Naive thymus-derived CD4-positive, alpha-beta T cell (primary cell): Measurements from ENCODE around the gene BACE2. TPM values are rescaled to one million over a fixed set of nuclear protein-coding genes. Genes with fewer than 3 reads are reported as not detected.
A peak's percentile ranks its signal among the peaks of the same experiment; 100 is the strongest.

Source experiments
- ATAC-seq: fragments of 150-1000 bp; cut with Tn5 transposase; 2 replicates; pipeline ENCODE4 v1.10.0; 2021; ENCODE audit warnings: mild to moderate bottlenecking, moderate library complexity
- CTCF ChIA-PET: fragments of 350-600 bp; sonication (Branson Sonifier 250); formaldehyde crosslinking; loops from one replicate; lab custom pipeline; 2021; ENCODE audit warnings: antibody characterized with exemption; lab: Charles Lee
- POLR2A ChIA-PET: fragments of 350-600 bp; sonication (Branson Sonifier 250); formaldehyde crosslinking; loops from one replicate; lab custom pipeline; 2021; ENCODE audit warnings: antibody characterized with exemption, inconsistent platforms; lab: Charles Lee
- DNase-seq, 9 donors: peaks; one replicate each; pipeline versions ENCODE4 v3.0.0 to v3.0.0-alpha.2; 2020 to 2022; ENCODE audit warnings: mixed read lengths in 1 of 9
- H3K27ac ChIP-seq: one replicate; pipeline ENCODE4 v1.7.0; 2013; ENCODE audit warnings: mild to moderate bottlenecking, low read depth, low read length, moderate library complexity
- H3K27me3 ChIP-seq, 2 donors: one replicate each; pipeline ENCODE4 v1.7.0; 2013; ENCODE audit warnings: low read length in 2 of 2, mild to moderate bottlenecking in 2 of 2, moderate library complexity in 2 of 2; ENCODE audit not compliant: control insufficient read depth in 2 of 2, insufficient read depth in 2 of 2
- H3K36me3 ChIP-seq, 3 experiments: 1 replicate in 2 of 3; 2 replicates in 1 of 3; pipeline ENCODE4 v1.7.0; 2013; ENCODE audit warnings: low read length in 3 of 3, mild to moderate bottlenecking in 3 of 3, moderate library complexity in 1 of 3; ENCODE audit not compliant: insufficient read depth in 3 of 3, control insufficient read depth in 2 of 3
- H3K4me1 ChIP-seq, 2 donors: one replicate each; pipeline ENCODE4 v1.7.0; 2013; ENCODE audit warnings: low read length in 2 of 2, mild to moderate bottlenecking in 2 of 2, moderate library complexity in 1 of 2; ENCODE audit not compliant: control insufficient read depth in 2 of 2, insufficient read depth in 2 of 2
- H3K4me3 ChIP-seq: 2 replicates; pipeline ENCODE4 v1.7.0; 2013; ENCODE audit warnings: mild to moderate bottlenecking, low read length
- H3K9me3 ChIP-seq, 3 experiments: 1 replicate in 2 of 3; 2 replicates in 1 of 3; pipeline ENCODE4 v1.7.0; 2013; ENCODE audit warnings: low read length in 3 of 3; ENCODE audit not compliant: control insufficient read depth in 2 of 3
- H3K27ac Mint-ChIP-seq, 9 donors: one replicate each; pipeline ENCODE4 v1.8.0; 2020 to 2022; ENCODE audit warnings: mixed read lengths in 9 of 9, mild to moderate bottlenecking in 8 of 9, moderate library complexity in 5 of 9, inconsistent platforms in 2 of 9
- H3K27me3 Mint-ChIP-seq, 5 donors: one replicate each; pipeline ENCODE4 v1.8.0; 2021 to 2022; ENCODE audit warnings: mixed read lengths in 5 of 5, mild to moderate bottlenecking in 1 of 5
- H3K36me3 Mint-ChIP-seq, 5 donors: one replicate each; pipeline ENCODE4 v1.8.0; 2020 to 2022; ENCODE audit warnings: mixed read lengths in 5 of 5, mild to moderate bottlenecking in 3 of 5, inconsistent platforms in 1 of 5
- H3K4me1 Mint-ChIP-seq, 7 donors: one replicate each; pipeline ENCODE4 v1.8.0; 2020 to 2022; ENCODE audit warnings: mixed read lengths in 7 of 7, mild to moderate bottlenecking in 3 of 7, inconsistent platforms in 1 of 7
- H3K4me3 Mint-ChIP-seq, 10 donors: one replicate each; pipeline ENCODE4 v1.8.0; 2020 to 2022; ENCODE audit warnings: mild to moderate bottlenecking in 10 of 10, mixed read lengths in 10 of 10, moderate library complexity in 6 of 10, inconsistent platforms in 2 of 10
- H3K9me3 Mint-ChIP-seq, 11 donors: one replicate each; pipeline ENCODE4 v1.8.0; 2020 to 2022; ENCODE audit warnings: mixed read lengths in 11 of 11, mild to moderate bottlenecking in 4 of 11, inconsistent platforms in 1 of 11, moderate library complexity in 1 of 11
- intact Hi-C, 2 donors: fragments of 100-400 bp; cut with micrococcal nuclease; formaldehyde crosslinking; loops; one replicate each; pipeline ENCODE4 v1.15.1; 2023
- polyA plus RNA-seq, 2 donors: library from polyadenylated mRNA; unstranded; fragments of 300-500 nt; fragmentation: Illumina TruSeq; gene quantifications; one replicate each; pipeline ENCODE4 v1.2.3, GENCODE V29; 2021
- total RNA-seq, 6 experiments: library from RNA in 5 of 6; stranded (reverse) in 5 of 6; gene quantifications; 1 replicate in 5 of 6; 2 replicates in 1 of 6; pipeline ENCODE4 v1.2.3 and lab custom pipeline; 2021 to 2026

The BACE2 gene
- total RNA-seq (1 to 10 TPM in 3 of 5 experiments, under 1 TPM in 1, not detected in 1; 0.03 to 3.6 (median 1.3) TPM), polyA plus RNA-seq (1 to 10 TPM in 1 of 2 donors, under 1 TPM in 1; 0.21 to 1.0 TPM), total RNA-seq (lab: John Stamatoyannopoulos, UW) (0.81 reads per million)

- H3K4me1 ChIP-seq, result no peaks in the 10 kb centered on the region
- H3K27ac Mint-ChIP-seq, result no peak within 1 kb of the TSS
- intact Hi-C loops, result loop anchor here in 1 of 2 donors (2.0 kb wide), 1 partner anchor 55 kb away; no protein-coding TSS in a partner anchor
- ChIA-PET CTCF (no interaction called here), POLR2A (no interaction called here)
- peaks cover 52 to 61% (median 56%) of the 10 kb centered on the region in 5 donors for H3K27me3 Mint-ChIP-seq
- H3K9me3 ChIP-seq, result no peaks in the 10 kb centered on the region
- H3K4me3 ChIP-seq, result no peak within 1 kb of the TSS
- no peaks in the 10 kb centered on the region for H3K36me3 Mint-ChIP-seq
- H3K4me3 Mint-ChIP-seq, result peak within 1 kb of the TSS; percentile 63 to 88 (median 75)
- H3K36me3 ChIP-seq, result no peaks in the 10 kb centered on the region
- H3K27ac ChIP-seq, result no peak within 1 kb of the TSS
- H3K27me3 ChIP-seq, result no peaks in the 10 kb centered on the region
- ATAC-seq (peak; percentile 81), DNase-seq (peak in 7 of 9 donors; percentile 2 to 61 (median 6))
- H3K4me1 Mint-ChIP-seq, result peaks cover 3 to 23% (median 16%) of the 10 kb centered on the region in 7 donors
- no peaks in the 10 kb centered on the region for H3K9me3 Mint-ChIP-seq
Observed at GRCh38 chr21:41167348-41168342, at the start of gene BACE2. BACE2 (plus strand) TSS chr21:41168160; CDS start chr21:41168264, 104 bp downstream.

GRCh38 chr21:41119901-41120300 lies 48.1 kb upstream of the BACE2 start:
- DNase-seq (no peak), ATAC-seq (no peak)
- intact Hi-C loops, result loop anchor here in 1 of 2 donors (5.0 kb wide), 1 partner anchor 342 kb away; no protein-coding TSS in a partner anchor

GRCh38 chr21:41120997-41121396 lies 47.0 kb upstream of the BACE2 start:
- CTCF ChIA-PET, result no interaction called here
- H3K27me3 Mint-ChIP-seq, result peaks cover 0 to 28% (median 20%) of the 10 kb centered on the region in 5 donors
- ATAC-seq (no peak), DNase-seq (no peak)
- Histone ChIP-seq H3K9me3 (no peaks in the 10 kb centered on the region), H3K4me1 (no peaks in the 10 kb centered on the region), H3K36me3 (no peaks in the 10 kb centered on the region), H3K4me3 (no peak overlapping the region), H3K27me3 (no peaks in the 10 kb centered on the region), H3K27ac (no peak overlapping the region)
- no peak overlapping the region for H3K4me3 Mint-ChIP-seq
- no peaks in the 10 kb centered on the region for H3K9me3 Mint-ChIP-seq
- H3K27ac Mint-ChIP-seq, result no peak overlapping the region
- H3K4me1 Mint-ChIP-seq, result no peaks in the 10 kb centered on the region
- no peaks in the 10 kb centered on the region for H3K36me3 Mint-ChIP-seq
- POLR2A ChIA-PET, result no interaction called here
- intact Hi-C loops, result loop anchor here in 1 of 2 donors (5.0 kb wide), 1 partner anchor 341 kb away; no protein-coding TSS in a partner anchor

More at GRCh38 chr21:41119901-41120300, 48.1 kb upstream of the BACE2 start:
- no peaks in the 10 kb centered on the region for H3K9me3 Mint-ChIP-seq
- Histone ChIP-seq H3K9me3 (no peaks in the 10 kb centered on the region), H3K4me1 (no peaks in the 10 kb centered on the region), H3K36me3 (no peaks in the 10 kb centered on the region), H3K27ac (no peak overlapping the region), H3K4me3 (no peak overlapping the region), H3K27me3 (no peaks in the 10 kb centered on the region)
- peaks cover 0 to 28% (median 20%) of the 10 kb centered on the region in 5 donors for H3K27me3 Mint-ChIP-seq
- ChIA-PET POLR2A (no interaction called here), CTCF (no interaction called here)
- peaks cover 0 to 1% (median 0%) of the 10 kb centered on the region in 7 donors for H3K4me1 Mint-ChIP-seq
- no peak overlapping the region for H3K4me3 Mint-ChIP-seq
- H3K27ac Mint-ChIP-seq, result no peak overlapping the region
- no peaks in the 10 kb centered on the region for H3K36me3 Mint-ChIP-seq

GRCh38 chr21:41121785-41122415 lies 46.1 kb upstream of the BACE2 start:
- Histone ChIP-seq H3K36me3 (no peaks in the 10 kb centered on the region), H3K4me1 (no peaks in the 10 kb centered on the region), H3K27ac (no peak overlapping the region), H3K9me3 (no peaks in the 10 kb centered on the region), H3K27me3 (no peaks in the 10 kb centered on the region), H3K4me3 (no peak overlapping the region)
- H3K4me1 Mint-ChIP-seq, result no peaks in the 10 kb centered on the region
- no peak overlapping the region for H3K4me3 Mint-ChIP-seq
- ChIA-PET CTCF (no interaction called here), POLR2A (no interaction called here)
- peaks cover 0 to 28% (median 20%) of the 10 kb centered on the region in 5 donors for H3K27me3 Mint-ChIP-seq
- ATAC-seq (peak; percentile 42), DNase-seq (peak in 6 of 9 donors; percentile 7 to 60 (median 20))
- no peaks in the 10 kb centered on the region for H3K36me3 Mint-ChIP-seq
- H3K9me3 Mint-ChIP-seq, result no peaks in the 10 kb centered on the region
- no peak overlapping the region for H3K27ac Mint-ChIP-seq
- intact Hi-C loops, result loop anchor here in 1 of 2 donors (5.0 kb wide), 1 partner anchor 340 kb away; no protein-coding TSS in a partner anchor

GRCh38 chr21:41124641-41125201 lies 43.2 kb upstream of the BACE2 start:
- ATAC-seq (no peak), DNase-seq (no peak)
- Mint-ChIP-seq H3K27me3 (peaks cover 3 to 35% (median 26%) of the 10 kb centered on the region in 5 donors), H3K9me3 (peaks cover 0 to 17% (median 7%) of the 10 kb centered on the region in 11 donors), H3K4me3 (no peak overlapping the region), H3K27ac (no peak overlapping the region), H3K36me3 (peaks cover 0 to 7% (median 0%) of the 10 kb centered on the region in 5 donors), H3K4me1 (no peaks in the 10 kb centered on the region)
- Histone ChIP-seq H3K27ac (no peak overlapping the region), H3K27me3 (no peaks in the 10 kb centered on the region), H3K9me3 (no peaks in the 10 kb centered on the region), H3K4me3 (no peak overlapping the region), H3K4me1 (no peaks in the 10 kb centered on the region), H3K36me3 (no peaks in the 10 kb centered on the region)
- intact Hi-C loops, result loop anchor here in 1 of 2 donors (5.0 kb wide), 1 partner anchor 338 kb away; no protein-coding TSS in a partner anchor
- ChIA-PET CTCF (no interaction called here), POLR2A (no interaction called here)

- intact Hi-C loops, result no loop called here
Observed at GRCh38 chr21:41128981-41129380, 39.0 kb upstream of the BACE2 start.

More at GRCh38 chr21:41128981-41129380, 39.0 kb upstream of the BACE2 start:
- Histone ChIP-seq H3K4me1 (no peaks in the 10 kb centered on the region), H3K36me3 (no peaks in the 10 kb centered on the region), H3K27ac (no peak overlapping the region), H3K4me3 (no peak overlapping the region), H3K9me3 (no peaks in the 10 kb centered on the region), H3K27me3 (no peaks in the 10 kb centered on the region)
- Mint-ChIP-seq H3K9me3 (peaks cover 0 to 23% (median 7%) of the 10 kb centered on the region in 11 donors), H3K4me3 (no peak overlapping the region), H3K27me3 (peaks cover 4 to 26% (median 16%) of the 10 kb centered on the region in 5 donors), H3K4me1 (peaks cover 0 to 4% (median 0%) of the 10 kb centered on the region in 7 donors), H3K36me3 (peaks cover 0 to 7% (median 0%) of the 10 kb centered on the region in 5 donors), H3K27ac (no peak overlapping the region)
- POLR2A ChIA-PET, result no interaction called here
- ATAC-seq (no peak), DNase-seq (no peak)
- CTCF ChIA-PET, result no interaction called here
